ENCODE data around the gene LIMS2.

LIMS2 gene

GRCh38 chr2:127705391-127706065, 30.2 kb upstream of the LIMS2 start:
- Histone ChIP-seq H3F3A (ENCODE audit: insufficient read depth) (peaks cover 42% of the 10 kb centered on the region), H3K9ac (ENCODE audit: low read length) (no peak overlapping the region), H3K27me3 (ENCODE audit: low read length) (no peaks in the 10 kb centered on the region), H3K4me3 (ENCODE audit: insufficient read depth, low read length, poor library complexity, severe bottlenecking) (no peak overlapping the region), H2AFZ (ENCODE audit: low read depth, low read length, severe bottlenecking) (no peak overlapping the region), H3K36me3 (ENCODE audit: low read length) (no peaks in the 10 kb centered on the region; the same call in none of the 2 replicates), H3K4me2 (ENCODE audit: low read depth, low read length, poor library complexity, severe bottlenecking) (no peak overlapping the region), H3K27ac (ENCODE audit: low read depth, low read length) (no peak overlapping the region), H3K9me2 (replicated peaks; ENCODE audit: insufficient read depth, low read length) (no peaks in the 10 kb centered on the region), H4K20me1 (ENCODE audit: low read depth, low read length) (peaks cover 8% of the 10 kb centered on the region; the same call in 1 of the 2 replicates), H3K9me3 (ENCODE audit: insufficient read depth, low read length) (no peaks in the 10 kb centered on the region), H3K79me2 (ENCODE audit: insufficient read depth, low read length) (peaks cover 21% of the 10 kb centered on the region)
- TF ChIP-seq CTCF (IDR thresholded peaks at IDR 0.05; ENCODE audit: insufficient read depth, low read length, poor library complexity, severe bottlenecking) (no peak), EZH2phosphoT487 (conservative IDR thresholded peaks at IDR 0.05; ENCODE audit: low read length) (no peak)

DNA sequence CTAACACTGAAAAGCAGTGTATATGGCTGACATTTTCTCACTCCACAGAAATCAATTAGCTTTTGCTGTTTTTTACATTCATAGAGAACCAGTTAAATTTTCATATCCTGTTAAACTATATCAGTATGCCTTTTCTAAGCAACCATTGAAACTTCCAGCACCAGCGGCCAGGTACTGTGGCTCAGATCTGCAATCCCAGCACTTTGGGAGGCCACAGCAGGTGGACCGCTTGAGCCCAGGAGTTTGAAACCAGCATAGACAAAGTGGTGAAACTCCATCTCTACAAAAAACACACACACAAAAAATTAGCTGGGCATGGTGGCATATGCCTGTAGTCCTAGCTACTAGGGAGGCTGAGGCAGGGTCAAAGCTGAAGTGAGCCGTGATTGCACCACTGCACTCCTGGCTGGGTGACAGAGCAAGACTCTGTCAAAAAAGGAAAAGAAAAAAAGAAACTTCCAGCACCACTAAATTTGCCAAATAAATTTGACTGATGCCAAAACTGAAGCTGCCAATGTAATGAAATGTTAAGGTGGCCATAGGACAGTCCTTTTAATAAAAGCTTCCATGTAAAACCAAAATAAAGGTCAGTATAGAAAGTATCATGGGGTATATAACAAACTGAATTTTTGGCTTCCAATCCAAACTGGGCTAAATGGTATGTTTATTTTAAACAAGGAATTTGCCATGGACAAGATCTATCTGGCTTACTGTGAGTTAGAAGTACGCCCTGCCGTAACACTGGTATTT, 29.5 kb upstream of the LIMS2 start:
- H3F3A ChIP-seq (ENCODE audit: insufficient read depth), result peaks cover 48% of the 10 kb centered on the region
- no peaks in the 10 kb centered on the region; the same call in 1 of the 2 replicates for H3K36me3 ChIP-seq (ENCODE audit: low read length)
- no peak overlapping the region for H3K9ac ChIP-seq (ENCODE audit: low read length)
- H3K27ac ChIP-seq (ENCODE audit: low read depth, low read length), result no peak overlapping the region
- H3K4me2 ChIP-seq (ENCODE audit: low read depth, low read length, poor library complexity, severe bottlenecking), result no peak overlapping the region
- H3K9me3 ChIP-seq (ENCODE audit: insufficient read depth, low read length), result no peaks in the 10 kb centered on the region
- H2AFZ ChIP-seq (ENCODE audit: low read depth, low read length, severe bottlenecking), result no peak overlapping the region
- no peaks in the 10 kb centered on the region for H3K9me2 ChIP-seq (replicated peaks; ENCODE audit: insufficient read depth, low read length)
- H3K27me3 ChIP-seq (ENCODE audit: low read length), result no peaks in the 10 kb centered on the region
- peaks cover 8% of the 10 kb centered on the region; the same call in 1 of the 2 replicates for H4K20me1 ChIP-seq (ENCODE audit: low read depth, low read length)
- TF ChIP-seq EZH2phosphoT487 (conservative IDR thresholded peaks at IDR 0.05; ENCODE audit: low read length), result no peak
- TF ChIP-seq CTCF (IDR thresholded peaks at IDR 0.05; ENCODE audit: insufficient read depth, low read length, poor library complexity, severe bottlenecking), result no peak
- H3K79me2 ChIP-seq (ENCODE audit: insufficient read depth, low read length), result peaks cover 21% of the 10 kb centered on the region
- H3K4me3 ChIP-seq (ENCODE audit: insufficient read depth, low read length, poor library complexity, severe bottlenecking), result no peak overlapping the region

DNA sequence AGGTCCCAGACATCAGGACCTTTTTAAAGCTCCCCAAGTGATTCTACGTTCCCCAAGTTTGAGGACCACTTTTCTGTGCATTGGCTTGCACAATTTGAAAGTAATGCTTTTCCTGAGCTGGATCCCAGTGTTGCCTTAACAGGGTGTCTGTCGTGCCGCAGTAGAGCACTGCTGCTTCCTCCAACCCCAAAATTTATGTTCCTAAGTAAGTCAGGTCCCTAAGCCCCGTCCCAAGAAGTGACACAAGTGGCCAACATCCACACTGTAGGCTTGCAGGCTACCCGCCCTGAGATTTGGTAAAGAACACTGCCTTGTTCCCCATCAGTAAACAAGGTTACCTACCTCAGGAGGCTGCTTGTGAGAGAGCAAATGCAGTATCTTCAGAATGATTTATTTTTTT, 28.0 kb upstream of the LIMS2 start:
- Histone ChIP-seq H2AFZ (ENCODE audit: low read depth, low read length, severe bottlenecking) (no peak overlapping the region), H3K4me2 (ENCODE audit: low read depth, low read length, poor library complexity, severe bottlenecking) (peak overlapping the region; percentile 70), H4K20me1 (ENCODE audit: low read depth, low read length) (peaks cover 8% of the 10 kb centered on the region; the same call in 1 of the 2 replicates), H3K79me2 (ENCODE audit: insufficient read depth, low read length) (peaks cover 21% of the 10 kb centered on the region), H3K4me3 (ENCODE audit: insufficient read depth, low read length, poor library complexity, severe bottlenecking) (no peak overlapping the region), H3K27me3 (ENCODE audit: low read length) (no peaks in the 10 kb centered on the region), H3F3A (ENCODE audit: insufficient read depth) (peaks cover 54% of the 10 kb centered on the region), H3K9me2 (replicated peaks; ENCODE audit: insufficient read depth, low read length) (no peaks in the 10 kb centered on the region), H3K27ac (ENCODE audit: low read depth, low read length) (no peak overlapping the region), H3K36me3 (ENCODE audit: low read length) (no peaks in the 10 kb centered on the region; the same call in 1 of the 2 replicates), H3K9ac (ENCODE audit: low read length) (no peak overlapping the region), H3K9me3 (ENCODE audit: insufficient read depth, low read length) (no peaks in the 10 kb centered on the region)
- TF ChIP-seq EZH2phosphoT487 (conservative IDR thresholded peaks at IDR 0.05; ENCODE audit: low read length), result no peak
- TF ChIP-seq CTCF (IDR thresholded peaks at IDR 0.05; ENCODE audit: insufficient read depth, low read length, poor library complexity, severe bottlenecking), result no peak
